NB4 (cell line): ENCODE results near the gene TDRD10.
"Not testable (repeated sequence)": the region's sequence is repeated elsewhere in the genome, so short reads cannot be mapped to it uniquely, and the experiment has no call there.

ENCODE experiments used
- CTCF ChIP-seq: IDR thresholded peaks from one replicate; pipeline ENCODE4 v1.5.1; 2012; ENCODE audit warnings: low read depth, low read length
- POLR2A ChIP-seq: IDR thresholded peaks from 2 replicates; pipeline ENCODE4 v1.6.1; 2011; ENCODE audit warnings: mild to moderate bottlenecking; ENCODE audit not compliant: insufficient read length; ENCODE audit errors: extremely low read depth

- TF ChIP-seq CTCF, POLR2A: not testable (repeated sequence)
Measured at GRCh38 chr1:154531950-154532349, 29.9 kb downstream of the TDRD10 start.
